Islet precursor cell (in vitro differentiated cells): ENCODE data around the gene DGAT2L6.

Experiments used
- DNase-seq: peaks from one replicate; pipeline ENCODE4 v3.0.0-alpha.2; 2018

Gene DGAT2L6, protein sequence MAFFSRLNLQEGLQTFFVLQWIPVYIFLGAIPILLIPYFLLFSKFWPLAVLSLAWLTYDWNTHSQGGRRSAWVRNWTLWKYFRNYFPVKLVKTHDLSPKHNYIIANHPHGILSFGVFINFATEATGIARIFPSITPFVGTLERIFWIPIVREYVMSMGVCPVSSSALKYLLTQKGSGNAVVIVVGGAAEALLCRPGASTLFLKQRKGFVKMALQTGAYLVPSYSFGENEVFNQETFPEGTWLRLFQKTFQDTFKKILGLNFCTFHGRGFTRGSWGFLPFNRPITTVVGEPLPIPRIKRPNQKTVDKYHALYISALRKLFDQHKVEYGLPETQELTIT

DNA sequence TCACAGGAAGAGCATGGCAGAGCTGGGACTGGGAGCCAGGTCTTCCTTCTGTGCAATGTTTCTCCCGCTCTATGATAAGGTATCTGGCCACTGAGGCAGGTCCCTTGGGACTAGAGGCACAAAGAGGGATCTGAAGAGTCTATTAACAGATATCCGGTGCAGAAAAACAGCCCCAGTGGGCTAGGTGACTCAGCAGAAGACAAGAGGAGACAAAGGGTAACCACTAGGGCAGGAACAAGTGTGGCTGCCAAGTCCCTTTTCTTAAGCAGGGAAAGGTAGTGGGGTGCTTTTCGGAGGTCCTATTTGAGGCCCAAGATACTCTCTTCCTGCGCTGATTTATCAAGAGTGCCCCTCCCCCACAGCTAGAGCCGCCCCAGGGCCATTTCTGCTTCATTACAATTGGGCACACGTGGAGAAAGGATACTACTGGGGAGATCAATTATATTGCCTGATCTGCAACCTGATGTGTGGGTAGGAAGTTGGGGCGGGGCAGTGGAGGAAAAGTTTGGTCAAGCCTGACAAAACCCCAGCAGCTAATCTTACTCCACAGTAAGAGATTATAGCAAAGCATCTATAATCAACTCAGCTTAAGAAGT lies at the start of gene DGAT2L6:
TSS of gene DGAT2L6 (plus strand) at position 546 of the 596 bp plus-strand sequence. CDS start 100 bp downstream, outside the sequence.
- no peak for DNase-seq

DNA sequence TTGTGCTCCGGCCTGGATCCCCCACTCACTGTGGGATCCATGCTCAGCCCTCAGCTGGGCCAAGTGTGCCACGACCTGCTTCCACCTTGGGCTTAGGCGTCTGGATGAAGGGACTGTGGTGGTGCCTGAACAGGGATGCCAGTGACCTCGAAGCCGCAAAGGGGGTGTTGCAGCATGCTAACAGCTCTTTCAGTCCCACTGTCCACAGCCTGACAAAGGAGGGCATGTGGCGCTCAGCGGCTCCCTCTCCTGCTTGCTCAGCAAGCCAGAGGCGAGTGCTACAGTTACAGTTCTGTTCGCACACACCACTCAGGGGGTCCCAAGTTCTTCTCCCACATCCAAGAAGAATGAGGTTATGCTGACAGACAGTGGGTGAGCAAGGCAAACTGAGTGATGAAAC lies 49.2 kb upstream of the DGAT2L6 start:
- no peak for DNase-seq

DNA sequence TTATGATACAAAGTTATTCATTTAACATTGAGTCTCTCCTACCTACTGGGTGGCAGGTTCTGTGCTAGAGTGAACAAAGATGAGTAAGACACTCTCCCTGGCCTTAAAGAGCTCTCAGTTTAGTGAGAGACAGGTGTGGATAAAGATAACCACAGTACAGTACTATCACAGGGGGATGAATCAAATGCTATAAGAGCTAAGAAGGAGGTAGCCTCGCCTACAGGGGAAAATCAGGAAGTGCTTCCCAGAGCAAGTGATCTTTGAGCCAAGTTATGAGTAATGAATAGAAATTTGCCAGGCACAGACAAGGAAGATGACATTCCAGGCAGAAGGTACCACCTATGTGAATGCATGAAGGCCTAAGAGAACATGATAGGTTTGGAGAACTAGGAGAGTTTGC lies 47.5 kb upstream of the DGAT2L6 start:
- DNase-seq: no peak

DNA sequence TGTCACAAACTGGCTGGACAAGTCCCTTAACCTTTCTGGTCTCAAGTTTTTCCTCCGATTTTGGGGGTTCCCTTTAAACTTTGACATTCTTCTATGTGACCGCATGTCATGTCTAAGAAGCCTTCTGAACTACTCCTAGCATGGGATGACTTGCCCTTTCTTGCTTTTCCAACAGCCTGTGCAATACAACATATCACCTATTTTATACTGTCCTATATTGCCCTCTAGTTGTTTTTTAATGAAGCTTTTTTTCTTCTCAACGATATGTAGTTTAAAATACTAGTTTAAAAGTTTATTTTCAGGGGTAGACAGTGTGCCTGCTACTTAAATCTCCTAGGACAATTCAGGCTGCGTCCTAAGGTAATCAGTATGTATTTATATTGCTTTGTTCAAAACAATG lies 45.1 kb upstream of the DGAT2L6 start:
- DNase-seq: no peak

DNA sequence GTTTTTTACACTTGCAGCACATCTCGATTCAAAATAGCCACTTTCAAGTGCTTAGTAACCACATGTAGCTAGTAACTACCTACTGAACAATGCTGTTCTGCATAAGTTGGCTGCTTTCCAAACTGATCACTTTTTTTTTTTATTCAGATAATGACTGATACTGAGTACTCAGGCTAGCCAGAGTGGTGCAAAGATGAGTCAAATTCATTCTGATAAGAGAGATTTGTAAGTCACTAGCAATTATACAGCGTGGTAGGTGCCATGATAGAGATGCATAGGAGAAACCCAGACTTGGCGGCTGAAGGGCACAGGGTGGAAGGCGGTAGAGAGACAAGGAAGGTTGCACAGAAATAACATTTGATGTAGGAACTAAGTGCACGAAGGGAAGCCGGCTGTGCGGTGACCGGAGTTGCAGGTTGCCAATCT lies 44.4 kb upstream of the DGAT2L6 start:
- no peak for DNase-seq

DNA sequence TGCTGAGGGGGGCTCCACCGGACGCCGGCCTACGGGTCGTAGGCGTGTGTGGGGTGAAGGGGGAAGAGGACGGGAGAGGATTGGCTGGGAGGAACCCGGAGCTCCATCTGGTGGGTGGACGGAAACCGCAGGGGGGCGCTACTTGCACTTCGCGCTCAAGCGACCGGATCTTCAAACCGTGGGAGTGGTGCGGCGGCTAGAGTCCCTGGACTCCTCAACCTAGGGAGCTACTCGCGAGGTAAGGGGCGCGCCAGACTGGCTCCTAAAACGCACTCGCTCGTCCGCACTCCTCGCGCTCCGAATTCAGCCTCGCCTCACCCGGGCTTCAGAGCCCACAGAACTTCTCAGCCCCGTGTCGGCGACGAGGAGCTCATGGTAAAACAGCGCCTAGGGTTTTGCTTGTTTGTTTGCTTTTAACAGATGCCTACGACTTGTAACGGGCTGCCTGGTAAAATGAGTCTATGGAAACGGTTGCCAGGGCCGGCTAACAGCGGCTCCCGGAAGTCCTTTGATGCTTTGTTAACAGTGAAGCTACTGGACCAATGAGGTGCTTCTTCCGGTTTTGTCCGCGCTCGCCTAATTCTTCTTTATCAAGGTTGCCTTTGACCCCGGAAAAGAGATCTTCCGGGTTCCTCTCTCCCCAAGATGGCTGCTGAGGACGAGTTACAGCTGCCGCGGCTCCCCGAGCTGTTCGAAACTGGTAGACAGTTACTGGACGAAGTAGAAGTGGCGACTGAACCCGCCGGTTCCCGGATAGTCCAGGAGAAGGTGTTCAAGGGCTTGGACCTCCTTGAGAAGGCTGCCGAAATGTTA lies 43.8 kb upstream of the DGAT2L6 start, which contains the start of gene IGBP1:
TSS of gene IGBP1 (plus strand) at position 145 of the 813 bp plus-strand sequence. CDS start at position 646, 501 bp downstream.
- DNase-seq: peak; percentile 93

DNA sequence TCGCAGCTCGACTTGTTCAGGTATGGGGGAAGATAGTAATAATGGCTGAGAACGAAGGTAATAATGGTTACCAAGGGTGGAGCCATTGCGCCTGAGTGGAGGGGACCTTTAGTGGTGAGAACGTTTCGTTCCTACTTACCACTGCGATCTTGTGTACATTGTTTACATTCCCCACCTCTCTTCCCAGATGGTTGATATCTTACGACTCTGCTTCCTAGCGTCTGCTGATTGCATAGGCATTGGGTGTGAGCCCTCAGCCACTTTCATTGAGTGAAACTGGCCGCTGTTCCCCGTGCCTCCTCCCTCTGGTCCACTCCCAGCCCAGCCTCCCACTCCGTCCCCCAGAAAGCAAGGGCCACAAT lies 43.2 kb upstream of the DGAT2L6 start:
- no peak for DNase-seq

DNA sequence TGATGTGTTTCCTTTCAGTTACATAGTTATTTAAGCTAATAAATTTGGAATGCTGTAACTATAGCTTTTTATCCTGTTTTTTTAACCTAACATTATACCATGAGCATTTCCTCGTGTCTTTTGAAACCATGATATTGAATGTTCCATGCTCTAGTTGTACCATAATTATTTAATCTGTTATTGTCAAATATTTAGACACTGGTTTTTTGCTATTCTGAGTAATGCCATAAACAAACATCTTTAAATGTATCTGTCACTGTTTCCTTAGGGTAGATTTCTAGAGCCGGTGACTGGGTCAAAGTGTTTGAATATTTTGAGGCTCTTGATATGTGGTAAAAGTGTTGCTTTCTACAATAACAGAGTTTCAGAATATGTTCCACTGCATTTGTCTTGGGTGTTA lies 38.7 kb upstream of the DGAT2L6 start:
- DNase-seq: no peak

DNA sequence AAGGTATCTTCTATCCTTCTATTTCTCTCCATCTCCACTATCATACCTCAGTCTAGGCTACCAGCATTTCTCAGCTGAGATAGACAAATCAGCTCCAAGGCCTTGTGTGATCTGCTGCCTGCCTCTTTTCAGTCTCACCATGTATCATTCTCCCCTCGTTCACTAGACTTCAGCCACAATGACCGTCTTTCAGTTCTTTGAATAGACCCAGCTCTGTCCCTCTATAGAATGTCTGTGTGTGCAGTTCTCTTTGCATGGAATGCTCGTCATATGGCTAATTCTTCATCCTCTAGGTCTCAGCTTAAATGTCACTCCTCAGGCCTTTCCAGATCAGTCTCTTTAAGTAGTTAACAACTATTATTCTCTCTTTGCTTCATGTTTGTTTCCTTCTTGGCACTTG lies 37.5 kb upstream of the DGAT2L6 start:
- DNase-seq: no peak

DNA sequence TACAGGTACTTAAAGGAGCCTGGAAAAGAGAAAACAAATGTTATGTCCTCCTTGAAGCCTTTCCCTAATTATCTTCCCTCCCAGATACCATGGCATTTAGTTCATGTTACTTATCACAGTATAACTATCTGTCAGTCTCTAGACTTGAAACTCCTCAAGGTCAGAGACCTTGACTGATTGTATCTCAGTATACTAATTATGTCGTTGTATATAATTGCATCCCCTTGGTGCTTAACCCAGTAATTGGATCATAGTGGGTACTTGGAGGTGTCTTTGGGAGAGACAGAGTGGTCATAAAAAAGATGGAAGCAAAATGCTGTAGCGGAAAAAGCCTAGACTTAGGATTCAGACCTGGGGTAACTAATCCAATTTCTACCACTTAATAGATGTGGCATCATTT lies 35.9 kb upstream of the DGAT2L6 start:
- DNase-seq: no peak

DNA sequence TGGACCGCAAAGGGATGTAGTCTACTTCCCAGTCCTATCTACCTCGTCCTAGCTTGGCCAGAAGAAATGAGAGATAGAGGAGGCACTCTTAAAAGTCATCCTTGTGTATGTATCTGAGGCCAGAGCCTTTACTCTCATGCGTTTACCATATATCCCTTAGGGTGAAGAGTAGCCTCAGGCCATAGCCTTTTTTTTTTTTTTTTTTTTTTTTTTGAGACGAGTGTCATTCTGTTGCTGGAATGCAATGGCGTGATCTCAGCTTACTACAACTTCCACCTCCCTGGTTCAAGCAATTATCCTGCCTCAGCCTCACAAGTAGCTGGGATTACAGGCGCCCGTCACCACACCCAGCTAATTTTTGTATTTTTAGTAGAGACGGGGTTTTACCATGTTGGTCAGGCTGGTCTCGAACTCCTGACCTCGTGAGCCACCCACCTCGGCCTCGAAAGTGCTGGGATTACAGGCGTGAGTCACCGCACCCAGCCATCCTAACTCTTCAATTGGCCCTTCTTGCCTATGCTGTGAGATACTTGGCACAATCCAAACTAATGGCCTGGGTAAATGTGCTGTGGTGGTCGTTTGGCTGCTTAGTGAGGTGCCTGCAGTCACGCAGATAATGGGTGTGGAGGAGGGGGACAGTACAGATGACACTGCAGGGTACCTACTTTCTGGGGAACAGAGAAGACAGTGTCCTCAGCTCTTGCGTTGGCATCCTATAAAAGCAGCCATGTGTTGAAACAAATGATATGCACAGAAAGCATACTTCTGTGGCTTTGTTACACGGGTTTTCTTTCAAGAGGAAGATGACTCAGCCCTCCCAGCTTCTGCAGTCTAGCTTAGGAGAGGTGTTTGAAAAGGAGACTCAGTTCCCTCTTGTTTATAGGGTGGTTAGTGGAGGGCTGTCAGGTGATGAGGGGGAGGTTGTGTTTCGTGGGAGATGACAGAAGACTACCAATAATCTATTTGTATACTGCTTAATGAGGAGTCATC lies 10.4 kb upstream of the DGAT2L6 start:
- DNase-seq: peak; percentile 61

DNA sequence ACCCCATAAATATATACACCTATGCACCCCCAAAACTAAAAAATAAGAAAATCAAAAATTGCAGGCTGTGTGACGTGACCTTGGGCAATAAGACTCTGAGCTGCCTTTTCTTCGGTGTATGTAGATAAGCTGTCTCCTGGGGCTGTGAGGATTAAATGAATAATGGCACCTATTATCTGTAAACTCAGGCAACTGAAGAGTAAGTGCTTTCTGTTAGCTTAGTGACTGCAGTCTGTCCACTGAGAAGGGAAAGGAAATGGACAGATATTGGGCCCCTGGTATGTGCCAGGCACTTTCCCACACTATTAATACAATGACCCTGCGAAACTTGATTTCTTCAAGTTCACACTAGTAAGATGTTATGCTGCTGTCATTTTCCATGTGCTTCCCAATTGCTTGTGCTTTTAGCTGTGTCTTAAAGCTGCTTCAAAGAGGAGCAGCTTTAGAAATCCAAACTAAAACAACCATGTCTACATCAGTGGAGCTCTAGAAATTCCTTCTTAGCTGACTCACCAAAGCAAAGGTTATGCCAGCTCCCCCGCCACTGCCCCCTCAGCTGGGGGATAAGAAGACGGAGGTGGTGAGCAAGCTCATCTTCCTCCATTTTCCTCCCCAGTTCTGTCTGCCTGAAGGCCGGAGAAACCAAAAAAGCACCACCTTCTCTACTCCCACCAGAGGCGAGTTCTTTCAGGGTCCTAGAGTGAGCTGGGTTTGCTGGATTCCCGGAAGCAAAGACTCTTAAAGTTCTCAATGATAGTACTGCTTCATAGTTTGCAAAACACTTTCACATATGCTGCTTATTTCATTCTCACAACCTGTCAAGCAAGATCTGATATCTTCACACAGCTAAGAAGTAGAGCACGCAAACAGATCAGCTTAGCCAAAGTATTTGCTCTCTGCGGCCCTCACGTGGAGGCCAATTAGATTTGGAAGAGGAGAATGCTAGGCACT lies 8.8 kb upstream of the DGAT2L6 start:
- peak; percentile 87 for DNase-seq

DNA sequence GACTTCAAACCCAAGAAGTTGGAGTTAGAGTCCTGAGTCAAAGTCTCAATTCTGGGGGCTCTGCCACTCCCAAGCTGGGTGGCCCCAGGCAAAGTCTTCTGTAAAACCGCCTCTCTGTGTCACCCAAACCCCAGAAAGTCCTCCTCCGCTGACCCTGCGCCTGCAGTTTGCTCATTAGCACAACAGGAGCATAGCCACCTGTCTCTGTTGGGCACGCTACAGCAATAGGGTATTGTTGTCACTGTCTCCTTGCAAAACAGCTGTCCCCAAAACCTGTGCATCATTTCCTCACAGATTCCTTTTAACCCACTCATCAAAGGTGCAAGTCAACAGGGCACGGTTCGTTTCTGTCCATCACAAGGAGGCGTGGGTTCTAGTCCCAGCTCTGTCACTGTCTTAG lies 8.0 kb upstream of the DGAT2L6 start:
- no peak for DNase-seq

DNA sequence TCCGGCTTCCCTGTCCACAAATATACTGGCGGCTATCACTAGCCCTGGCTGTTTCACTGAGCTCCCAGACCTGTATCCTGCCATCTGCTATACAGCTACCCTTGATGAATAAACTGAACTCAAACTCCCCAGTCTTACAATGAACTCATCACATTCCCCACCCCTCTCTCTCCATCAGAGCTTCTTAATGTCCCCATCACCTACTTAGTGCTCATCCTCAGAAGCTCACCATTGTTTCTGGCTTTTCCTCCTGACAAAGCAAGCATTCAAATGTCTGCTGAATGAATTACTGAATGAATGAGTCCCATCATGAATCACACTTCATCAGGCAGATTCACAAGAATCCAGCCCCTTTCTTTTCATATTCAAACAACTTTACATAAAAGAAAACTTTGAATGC lies 5.7 kb upstream of the DGAT2L6 start:
- DNase-seq: no peak

DNA sequence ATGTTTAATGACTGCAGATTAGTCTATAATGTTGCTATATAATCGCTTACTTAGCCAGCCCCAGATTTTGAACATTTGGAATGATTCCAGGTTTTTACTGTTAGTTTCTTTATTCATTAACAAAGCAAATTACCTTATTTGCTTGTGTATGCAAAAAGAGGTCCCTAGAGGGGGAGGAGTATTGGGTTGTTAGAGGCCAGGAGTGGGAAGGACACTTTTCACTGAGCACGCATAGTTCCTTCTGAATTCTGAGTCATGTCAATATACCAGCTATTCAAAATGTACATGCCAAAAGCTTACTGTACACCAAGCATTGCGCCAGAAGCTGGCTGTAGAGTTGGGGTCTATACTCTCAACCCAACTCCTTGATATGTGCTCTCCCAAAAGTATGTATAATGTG lies 5.1 kb upstream of the DGAT2L6 start:
- DNase-seq: no peak

DNA sequence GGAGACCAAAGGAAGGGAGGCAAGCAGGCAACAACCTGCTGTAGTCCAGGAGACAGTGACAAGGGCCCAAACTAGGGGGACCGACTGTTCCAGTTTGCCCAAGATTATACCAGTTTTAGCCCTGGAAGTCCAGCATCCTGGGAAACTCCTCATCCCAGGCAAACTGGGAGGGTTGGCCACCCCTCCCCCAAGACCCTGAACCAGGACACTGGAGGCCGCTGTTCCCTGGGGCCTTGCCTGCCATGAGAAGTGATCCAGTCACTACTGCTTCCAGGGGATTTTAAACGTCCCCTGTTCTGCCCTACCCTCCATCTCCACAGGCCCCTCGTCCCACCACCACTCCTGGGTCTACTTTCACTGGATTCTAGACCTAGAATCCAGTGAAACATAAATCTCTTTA lies 4.3 kb upstream of the DGAT2L6 start:
- DNase-seq: no peak

DNA sequence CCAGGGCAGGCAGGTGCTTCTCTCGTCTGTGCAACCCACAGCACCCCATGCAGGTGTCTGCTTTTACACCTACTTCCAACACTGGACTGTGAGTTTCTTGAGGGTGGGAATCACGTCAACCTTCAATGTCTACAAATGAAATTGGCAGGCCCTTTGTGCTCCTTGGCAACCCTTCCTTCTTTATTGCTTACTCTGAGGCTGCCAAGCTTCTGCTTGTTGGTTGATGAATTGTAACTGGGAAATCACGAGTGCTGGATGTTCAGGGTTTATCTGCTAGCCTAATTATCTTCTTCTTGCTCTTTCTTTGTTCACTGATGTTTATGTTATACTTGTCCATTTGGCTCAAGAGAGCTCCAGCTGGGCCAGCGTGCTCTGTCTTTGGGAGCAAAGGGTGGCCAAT lies 2.5 kb upstream of the DGAT2L6 start:
- DNase-seq: no peak

DNA sequence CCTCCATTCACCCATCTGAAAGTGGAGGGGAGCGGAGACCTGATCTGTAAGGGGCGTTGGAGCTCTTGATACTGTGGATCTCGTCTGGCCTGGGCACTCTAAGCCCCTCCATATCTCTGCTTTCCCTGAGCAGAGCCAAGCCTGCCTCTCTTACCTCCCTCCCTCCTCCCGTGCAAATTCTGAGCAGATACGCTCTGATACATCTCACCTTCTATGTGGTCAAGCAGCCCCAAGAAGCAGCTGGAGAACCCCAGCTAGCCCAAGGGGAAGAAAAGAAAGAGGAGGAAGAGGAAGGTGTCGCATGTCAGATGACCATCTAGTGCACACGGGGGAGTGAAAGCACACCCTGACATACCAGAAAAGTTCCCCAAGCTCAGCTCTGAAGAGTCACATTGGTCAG lies 1.9 kb upstream of the DGAT2L6 start:
- DNase-seq: no peak

DNA sequence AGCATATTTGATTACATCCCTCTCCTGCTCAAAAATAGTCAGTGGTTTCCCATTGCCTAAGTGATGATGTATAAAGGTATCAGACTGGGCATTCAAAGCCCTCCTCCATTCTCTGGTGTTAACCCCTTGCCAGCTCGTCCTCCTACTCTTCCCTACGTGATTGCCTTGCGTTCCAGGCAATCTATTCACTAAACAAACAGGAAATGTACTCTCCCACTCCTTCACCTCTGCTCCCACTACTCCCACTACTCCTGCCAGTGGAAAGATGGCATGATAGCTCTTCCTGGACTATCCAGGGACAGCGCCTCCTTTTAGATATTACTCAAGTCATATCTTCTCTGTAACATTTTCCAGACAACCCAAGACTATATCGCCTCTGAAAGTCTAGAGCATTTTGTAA lies 5.8 kb downstream of the DGAT2L6 start:
- no peak for DNase-seq

DNA sequence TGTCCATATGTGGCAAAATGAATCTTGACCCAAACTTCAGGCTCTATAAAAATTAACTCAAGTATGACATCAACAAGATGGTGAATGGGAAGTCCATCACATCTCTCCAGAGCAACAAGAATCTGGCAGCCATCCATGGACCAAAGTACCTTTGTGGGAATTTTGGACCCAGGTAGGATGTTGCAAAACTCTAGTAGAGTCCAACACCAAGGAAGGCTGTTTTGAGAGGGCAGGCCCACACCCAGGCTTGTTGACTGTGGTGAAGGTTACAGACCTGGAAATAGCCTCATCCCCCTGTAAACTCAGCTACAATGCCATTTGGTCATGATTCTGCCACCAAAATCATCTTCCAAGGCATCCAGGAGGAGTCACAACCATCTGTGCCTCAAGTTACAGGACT lies 12.9 kb downstream of the DGAT2L6 start:
- no peak for DNase-seq

DNA sequence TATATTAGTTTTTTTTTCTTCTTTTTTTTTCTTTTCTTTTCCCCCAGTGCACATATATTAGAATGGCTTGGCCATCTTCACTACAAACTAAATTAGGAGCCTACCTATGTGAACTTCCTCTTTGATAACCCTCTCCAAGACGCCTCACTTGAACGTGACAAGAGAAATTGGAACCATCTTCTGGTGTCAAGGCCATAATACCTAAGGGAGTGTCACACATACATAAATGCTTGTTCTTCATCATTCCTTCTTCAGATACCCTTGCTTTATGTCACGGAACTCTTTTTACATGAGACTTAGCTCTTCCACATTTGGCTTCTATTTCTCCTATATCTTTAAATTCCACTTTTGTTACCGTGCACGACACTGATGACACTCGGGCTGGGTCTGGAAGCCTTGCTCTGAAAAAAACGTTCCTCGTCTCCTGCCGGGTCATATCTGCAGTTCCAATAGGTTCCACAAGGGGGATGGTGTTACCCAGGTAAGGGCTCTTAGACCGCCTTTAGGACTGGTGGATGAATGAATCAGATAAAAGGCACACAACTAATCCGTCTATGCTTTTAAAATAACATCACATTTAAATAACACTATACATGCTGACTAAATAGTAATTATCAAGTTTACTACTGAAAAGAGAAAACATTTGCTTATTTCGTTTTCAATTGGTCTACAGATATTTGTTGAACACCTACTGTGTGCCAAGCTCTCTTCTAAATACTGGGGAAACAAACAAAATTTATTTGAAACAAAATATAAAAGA lies 19.9 kb downstream of the DGAT2L6 start:
- DNase-seq: peak; percentile 66
